ENCODE measurements around the gene CASTOR1.

The CASTOR1 gene

DNA sequence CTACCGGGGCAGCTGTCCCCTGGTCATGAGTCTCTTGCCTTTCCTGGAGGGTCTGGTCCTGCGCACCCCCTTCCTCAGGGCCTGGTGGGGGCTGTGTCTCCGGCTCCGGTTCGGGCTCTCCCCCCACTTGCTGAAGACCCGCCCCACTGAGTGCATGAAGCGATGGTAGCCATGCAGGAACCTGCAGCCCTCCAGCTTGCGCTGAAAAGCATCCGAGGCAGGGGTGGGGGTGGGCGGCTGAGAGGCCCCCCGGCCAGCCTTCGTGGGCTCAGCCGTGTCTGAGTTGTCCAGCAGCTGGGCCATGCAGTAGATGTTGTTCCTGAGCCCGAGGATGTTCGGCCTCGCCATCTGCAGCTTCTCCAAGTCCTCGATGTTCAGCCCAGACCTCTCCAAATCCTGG, 25.4 kb downstream of the CASTOR1 start:
- no peak for TF ChIP-seq CTCF (IDR thresholded peaks at IDR 0.05)
- H3K27ac ChIP-seq, result no peak overlapping the region
- DNase-seq (ENCODE audit: low spot score), result no peak
- no peak overlapping the region for H3K4me3 ChIP-seq

DNA sequence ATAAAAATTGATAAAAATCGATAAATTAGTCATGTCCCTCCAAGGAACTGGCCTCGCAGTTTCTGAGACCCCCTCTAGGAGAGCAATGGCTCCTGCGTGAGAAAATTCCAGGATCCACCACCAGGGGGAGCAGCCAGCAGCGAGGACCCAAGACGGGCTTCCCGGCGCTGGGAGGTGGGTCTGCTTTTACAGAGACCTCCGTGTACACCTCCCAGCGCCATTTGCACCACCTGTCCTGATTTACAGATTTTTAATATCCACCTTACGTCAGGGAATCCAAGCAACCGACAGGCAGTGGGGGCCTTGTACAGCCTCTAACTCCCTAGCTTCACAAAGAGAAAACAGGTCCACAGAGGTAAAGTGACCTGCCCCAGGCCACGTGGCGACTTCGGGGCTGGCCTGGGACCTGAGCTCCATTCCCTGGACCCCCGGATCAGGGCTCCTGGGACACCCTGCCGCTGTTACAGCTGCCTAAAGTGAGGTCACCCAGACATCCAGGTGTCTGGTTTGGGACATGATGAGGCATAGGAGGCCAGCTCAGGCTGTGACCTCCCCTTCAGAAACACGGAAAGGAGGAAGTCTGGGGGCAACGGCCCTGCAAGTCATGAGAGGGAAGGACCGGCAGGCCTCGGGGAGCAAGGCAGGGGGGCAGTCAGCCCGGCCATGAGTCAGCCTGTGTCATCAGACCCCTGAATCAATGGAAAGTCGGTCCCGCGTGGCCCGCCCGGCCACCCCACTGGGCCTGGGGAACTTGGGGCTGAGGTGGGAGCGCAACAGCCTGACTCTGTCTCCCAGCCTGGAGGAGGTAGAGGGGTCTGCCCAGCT, 26.2 kb downstream of the CASTOR1 start:
- no peak for DNase-seq (ENCODE audit: low spot score)
- peak; percentile 98 for TF ChIP-seq CTCF (IDR thresholded peaks at IDR 0.05)
- peak overlapping the region; percentile 17 for H3K4me3 ChIP-seq
- H3K27ac ChIP-seq, result no peak overlapping the region

DNA sequence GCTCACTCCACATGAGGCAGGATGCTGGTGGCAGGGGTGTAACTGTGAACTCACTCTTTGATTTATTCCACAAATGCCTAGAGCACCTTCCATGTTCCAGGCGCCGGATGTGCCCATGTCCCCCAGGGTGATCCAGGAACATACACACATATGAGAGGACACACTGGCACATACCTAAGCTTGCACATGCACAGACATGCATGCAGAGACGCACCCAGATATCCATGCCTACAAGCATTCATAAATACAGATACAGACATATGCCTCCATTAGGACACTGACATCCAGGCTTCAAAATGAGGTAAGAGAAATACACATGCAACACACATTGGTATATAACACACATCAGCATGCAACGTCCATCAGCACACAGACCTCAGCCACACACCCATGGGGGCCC, 27.2 kb downstream of the CASTOR1 start:
- no peak for TF ChIP-seq CTCF (IDR thresholded peaks at IDR 0.05)
- no peak overlapping the region for H3K27ac ChIP-seq
- no peak for DNase-seq (ENCODE audit: low spot score)
- no peak overlapping the region for H3K4me3 ChIP-seq

DNA sequence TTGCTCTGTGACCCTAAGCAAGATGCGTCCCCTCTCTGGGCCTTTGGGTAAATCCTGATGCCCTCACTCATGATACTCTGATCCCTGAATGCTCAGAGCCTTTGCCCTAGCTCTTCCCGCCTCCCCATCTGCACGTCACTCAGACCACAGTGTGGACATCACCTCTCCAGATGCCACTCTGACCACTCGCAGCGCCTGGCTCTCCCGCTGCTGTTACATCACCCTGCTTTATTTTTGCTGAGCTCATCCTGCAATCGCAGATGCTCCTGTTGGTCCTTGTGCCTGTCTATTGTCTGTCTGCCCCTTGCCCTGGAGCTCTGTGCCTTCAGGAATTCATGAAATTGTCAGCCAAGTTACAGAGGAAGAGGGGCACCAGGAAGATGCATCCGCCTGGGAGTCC, 28.2 kb downstream of the CASTOR1 start:
- DNase-seq (ENCODE audit: low spot score), result no peak

GRCh38 chr22:30260682-30261081, 28.6 kb downstream of the CASTOR1 start:
- no peak for TF ChIP-seq CTCF (IDR thresholded peaks at IDR 0.05)
- Histone ChIP-seq H3K27ac (no peak overlapping the region), H3K4me3 (no peak overlapping the region)
- no peak for DNase-seq (ENCODE audit: low spot score)

More for the DNA sequence above, 28.2 kb downstream of the CASTOR1 start:
- H3K4me3 ChIP-seq, result no peak overlapping the region
- H3K27ac ChIP-seq, result no peak overlapping the region
- no peak for TF ChIP-seq CTCF (IDR thresholded peaks at IDR 0.05)

GRCh38 chr22:30260276-30260675, 29.0 kb downstream of the CASTOR1 start:
- no peak for DNase-seq (ENCODE audit: low spot score)
- Histone ChIP-seq H3K4me3 (no peak overlapping the region), H3K27ac (no peak overlapping the region)
- TF ChIP-seq CTCF (IDR thresholded peaks at IDR 0.05), result no peak

- no peak for TF ChIP-seq CTCF (IDR thresholded peaks at IDR 0.05)
- Histone ChIP-seq H3K4me3 (no peak overlapping the region), H3K27ac (no peak overlapping the region)
- DNase-seq (ENCODE audit: low spot score), result no peak
Observed at GRCh38 chr22:30254314-30254713, 35.0 kb downstream of the CASTOR1 start.
